Neural cell (in vitro differentiated cells): ENCODE results near the gene DOCK8.

Source experiments
- EP300 ChIP-seq: fragments of 450-650 bp; conservative IDR thresholded peaks from 2 replicates; pipeline ENCODE4 v1.6.1; 2014; ENCODE audit warnings: antibody characterized with exemption, mild to moderate bottlenecking, moderate library complexity; ENCODE audit not compliant: poor library complexity, severe bottlenecking
- EZH2 ChIP-seq: fragments of 200-600, 300-800 bp; shearing (Covaris generic), sonication (generic); IDR thresholded peaks from 2 replicates; pipeline ENCODE4 v1.6.1; 2014; ENCODE audit warnings: antibody characterized with exemption, low read length, borderline replicate concordance, mild to moderate bottlenecking; ENCODE audit not compliant: insufficient read depth, poor library complexity, severe bottlenecking
- POLR2AphosphoS5 ChIP-seq: IDR thresholded peaks from 2 replicates; pipeline ENCODE4 v1.6.1; 2012
- RAD21 ChIP-seq: fragments of 450-650 bp; conservative IDR thresholded peaks from 2 replicates; pipeline ENCODE4 v1.6.1; 2014; ENCODE audit warnings: antibody characterized with exemption, mild to moderate bottlenecking, moderate library complexity
- REST ChIP-seq: IDR thresholded peaks from 2 replicates; pipeline ENCODE4 v1.6.1; 2012; ENCODE audit warnings: borderline replicate concordance
- SMC3 ChIP-seq: fragments of 450-650 bp; conservative IDR thresholded peaks from 2 replicates; pipeline ENCODE4 v1.6.1; 2014; ENCODE audit warnings: antibody characterized with exemption, mild to moderate bottlenecking, moderate library complexity; ENCODE audit not compliant: poor library complexity
- TAF1 ChIP-seq: IDR thresholded peaks from 2 replicates; pipeline ENCODE4 v1.6.1; 2012; ENCODE audit warnings: low read depth
- TF ChIP-seq, protein P1 (sequence below): fragments of 450-650 bp; IDR thresholded peaks from 2 replicates; pipeline ENCODE4 v1.5.1; 2014; ENCODE audit warnings: antibody characterized with exemption, mild to moderate bottlenecking, moderate library complexity; ENCODE audit not compliant: poor library complexity, severe bottlenecking

DNA sequence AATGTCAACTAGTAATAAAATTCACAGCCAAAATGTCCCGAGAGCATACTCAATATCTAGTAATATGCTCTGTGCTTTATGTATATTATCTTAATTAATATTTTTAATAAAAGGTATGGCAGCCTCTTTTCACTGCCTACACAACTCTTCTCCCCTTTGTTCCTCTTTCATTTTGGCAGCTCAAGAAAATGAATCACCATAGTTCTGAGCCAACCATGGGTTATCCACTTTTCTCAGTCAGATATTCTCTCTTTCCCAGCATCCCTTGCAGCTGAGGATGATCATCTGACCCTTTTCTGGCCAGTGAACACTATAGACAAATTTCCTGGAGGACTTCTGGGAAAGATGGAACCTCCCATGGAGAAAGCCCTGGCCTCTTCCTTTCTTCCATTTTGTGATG lies 8.2 kb upstream of the DOCK8 start:
- TF ChIP-seq, protein P1, sequence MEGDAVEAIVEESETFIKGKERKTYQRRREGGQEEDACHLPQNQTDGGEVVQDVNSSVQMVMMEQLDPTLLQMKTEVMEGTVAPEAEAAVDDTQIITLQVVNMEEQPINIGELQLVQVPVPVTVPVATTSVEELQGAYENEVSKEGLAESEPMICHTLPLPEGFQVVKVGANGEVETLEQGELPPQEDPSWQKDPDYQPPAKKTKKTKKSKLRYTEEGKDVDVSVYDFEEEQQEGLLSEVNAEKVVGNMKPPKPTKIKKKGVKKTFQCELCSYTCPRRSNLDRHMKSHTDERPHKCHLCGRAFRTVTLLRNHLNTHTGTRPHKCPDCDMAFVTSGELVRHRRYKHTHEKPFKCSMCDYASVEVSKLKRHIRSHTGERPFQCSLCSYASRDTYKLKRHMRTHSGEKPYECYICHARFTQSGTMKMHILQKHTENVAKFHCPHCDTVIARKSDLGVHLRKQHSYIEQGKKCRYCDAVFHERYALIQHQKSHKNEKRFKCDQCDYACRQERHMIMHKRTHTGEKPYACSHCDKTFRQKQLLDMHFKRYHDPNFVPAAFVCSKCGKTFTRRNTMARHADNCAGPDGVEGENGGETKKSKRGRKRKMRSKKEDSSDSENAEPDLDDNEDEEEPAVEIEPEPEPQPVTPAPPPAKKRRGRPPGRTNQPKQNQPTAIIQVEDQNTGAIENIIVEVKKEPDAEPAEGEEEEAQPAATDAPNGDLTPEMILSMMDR = no peak
- TF ChIP-seq TAF1 (no peak), POLR2AphosphoS5 (no peak), SMC3 (no peak), REST (no peak), EP300 (no peak), EZH2 (no peak), RAD21 (no peak)
